ENCODE results near the gene GNAS. TPM values are rescaled to one million over a fixed set of nuclear protein-coding genes. Genes with fewer than 3 reads are reported as not detected.

Gene GNAS
- total and polyA plus RNA-seq, 12 donors = 614 to 6,333 (median 1,418) TPM

- Histone ChIP-seq H3K4me3 (no peak overlapping the region), H3K27me3 (no peaks in the 10 kb centered on the region), H3K36me3 (replicated peaks in 1 of 2) (no peaks in the 10 kb centered on the region), H3K4me1 (replicated peaks in 1 of 2) (peaks cover 0 to 22% of the 10 kb centered on the region in 2 donors), H3K27ac (peak overlapping the region in 1 of 5 donors; percentile 88), H3K9me3 (replicated peaks in 1 of 3) (no peaks in the 10 kb centered on the region)
- intact Hi-C loops (cut with DNase I) = loop anchor here (5.0 to 10.0 kb wide), 3 partner anchors 110 to 348 kb away; partner anchors contain the start of genes NELFCD (in 1 of the 2) and PRELID3B (in 1 of the 2)
- WGBS, 4 donors = 93 to 100% (median 96%) methylated on average over 1 of the region's 1 CpG
- DNase-seq = no peak
- TF ChIP-seq CTCF (IDR thresholded peaks at IDR 0.05) (no peak), POLR2A (IDR thresholded peaks at IDR 0.05) (no peak)
Measured at GRCh38 chr20:58874469-58874868, 22.0 kb downstream of the GNAS start.

GRCh38 chr20:58875111-58875510, 22.6 kb downstream of the GNAS start:
- Histone ChIP-seq H3K9me3 (replicated peaks in 1 of 3) (no peaks in the 10 kb centered on the region), H3K27ac (peak overlapping the region in 3 of 5 donors; percentile 32 to 88 (median 86)), H3K27me3 (no peaks in the 10 kb centered on the region), H3K4me1 (replicated peaks in 1 of 2) (peaks cover 0 to 29% of the 10 kb centered on the region in 2 donors), H3K36me3 (replicated peaks in 1 of 2) (no peaks in the 10 kb centered on the region), H3K4me3 (no peak overlapping the region)
- DNase-seq = peak in 1 of 7 donors; percentile 73
- TF ChIP-seq POLR2A (IDR thresholded peaks at IDR 0.05) = no peak
- TF ChIP-seq CTCF (IDR thresholded peaks at IDR 0.05) = no peak
- 72 to 88% (median 77%) methylated on average over 3 of the region's 3 CpGs for WGBS, 4 donors
- intact Hi-C loops (cut with DNase I) = loop anchor here (10.0 kb wide), 2 partner anchors 110 to 170 kb away; partner anchors contain the start of genes NELFCD (in 1 of the 2) and PRELID3B (in 1 of the 2)

- H3K9me3 ChIP-seq (replicated peaks in 1 of 3) = no peaks in the 10 kb centered on the region
- no peaks in the 10 kb centered on the region for H3K36me3 ChIP-seq (replicated peaks in 1 of 2)
- H3K27me3 ChIP-seq = no peaks in the 10 kb centered on the region
- H3K4me1 ChIP-seq (replicated peaks in 1 of 2) = peaks cover 4 to 34% of the 10 kb centered on the region in 2 donors
- TF ChIP-seq POLR2A (IDR thresholded peaks at IDR 0.05) (peak in 1 of 2 donors; percentile 31), CTCF (IDR thresholded peaks at IDR 0.05) (no peak)
- 44 to 52% (median 47%) methylated on average over 12 of the region's 12 CpGs for WGBS, 4 donors
- DNase-seq = peak; percentile 85 to 94 (median 93)
- intact Hi-C loops (cut with DNase I) = loop anchor here (10.0 kb wide), 2 partner anchors 109 to 169 kb away; partner anchors contain the start of genes NELFCD (in 1 of the 2) and PRELID3B (in 1 of the 2)
- no peak overlapping the region for H3K4me3 ChIP-seq
- peak overlapping the region in 4 of 5 donors; percentile 32 to 88 (median 79) for H3K27ac ChIP-seq
Measured at GRCh38 chr20:58875541-58876134, 23.1 kb downstream of the GNAS start.

- peak overlapping the region in 2 of 5 donors; percentile 72 to 88 for H3K27ac ChIP-seq
- WGBS, 4 donors = 66 to 79% (median 76%) methylated on average over 7 of the region's 7 CpGs
- no peaks in the 10 kb centered on the region for H3K36me3 ChIP-seq (replicated peaks in 1 of 2)
- DNase-seq = no peak
- H3K27me3 ChIP-seq = no peaks in the 10 kb centered on the region
- H3K4me3 ChIP-seq = no peak overlapping the region
- H3K4me1 ChIP-seq (replicated peaks in 1 of 2) = peaks cover 7 to 42% of the 10 kb centered on the region in 2 donors
- intact Hi-C loops (cut with DNase I) = loop anchor here (10.0 kb wide), 2 partner anchors 108 to 168 kb away; partner anchors contain the start of genes NELFCD (in 1 of the 2) and PRELID3B (in 1 of the 2)
- TF ChIP-seq CTCF (IDR thresholded peaks at IDR 0.05) = no peak
- no peak for TF ChIP-seq POLR2A (IDR thresholded peaks at IDR 0.05)
- H3K9me3 ChIP-seq (replicated peaks in 1 of 3) = no peaks in the 10 kb centered on the region
Measured at GRCh38 chr20:58876437-58876836, 23.9 kb downstream of the GNAS start.
